NT2/D1 (cell line): ENCODE measurements around the gene NDUFC2.

ENCODE experiments used
- SUZ12 ChIP-seq: IDR thresholded peaks from 2 replicates; pipeline ENCODE4 v1.6.1; 2011; ENCODE audit not compliant: insufficient read length, insufficient read depth; ENCODE audit errors: extremely low read depth
- ZNF274 ChIP-seq: IDR thresholded peaks from 2 replicates; pipeline ENCODE4 v1.6.1; 2011; ENCODE audit warnings: mild to moderate bottlenecking, low read depth, low read length

DNA sequence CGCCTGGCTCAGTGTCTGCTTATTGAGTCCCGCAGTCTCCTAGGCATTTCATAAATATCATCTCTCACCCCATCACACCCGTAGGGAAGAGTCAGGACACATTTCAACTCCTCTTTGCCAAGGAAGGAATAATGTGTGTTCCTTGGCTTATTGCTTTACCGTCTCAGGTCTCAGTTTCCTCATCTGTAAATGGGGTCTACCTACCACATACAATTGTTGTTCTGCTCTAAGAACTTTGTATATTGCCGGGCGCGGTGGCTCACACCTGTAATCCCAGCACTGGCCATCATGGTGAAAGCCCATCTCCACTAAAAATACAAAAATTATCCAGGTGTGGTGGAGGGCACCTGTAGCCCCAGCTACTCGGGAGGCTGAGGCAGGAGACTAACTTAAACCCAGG, 19.1 kb downstream of the NDUFC2 start:
- TF ChIP-seq SUZ12 (no peak), ZNF274 (no peak)
